T-helper 9 cell (primary cell): Measurements from ENCODE around the gene TNS3.
"Not testable (repeated sequence)": the region's sequence is repeated elsewhere in the genome, so short reads cannot be mapped to it uniquely, and the experiment has no call there.

Source experiments
- DNase-seq: peaks from one replicate; pipeline ENCODE4 v3.0.0-alpha.2; 2020

The TNS3 gene

GRCh38 chr7:47602272-47603004, 20.5 kb upstream of the TNS3 start:
- no peak for DNase-seq

GRCh38 chr7:47601881-47602249, 20.0 kb upstream of the TNS3 start:
- no peak for DNase-seq

DNA sequence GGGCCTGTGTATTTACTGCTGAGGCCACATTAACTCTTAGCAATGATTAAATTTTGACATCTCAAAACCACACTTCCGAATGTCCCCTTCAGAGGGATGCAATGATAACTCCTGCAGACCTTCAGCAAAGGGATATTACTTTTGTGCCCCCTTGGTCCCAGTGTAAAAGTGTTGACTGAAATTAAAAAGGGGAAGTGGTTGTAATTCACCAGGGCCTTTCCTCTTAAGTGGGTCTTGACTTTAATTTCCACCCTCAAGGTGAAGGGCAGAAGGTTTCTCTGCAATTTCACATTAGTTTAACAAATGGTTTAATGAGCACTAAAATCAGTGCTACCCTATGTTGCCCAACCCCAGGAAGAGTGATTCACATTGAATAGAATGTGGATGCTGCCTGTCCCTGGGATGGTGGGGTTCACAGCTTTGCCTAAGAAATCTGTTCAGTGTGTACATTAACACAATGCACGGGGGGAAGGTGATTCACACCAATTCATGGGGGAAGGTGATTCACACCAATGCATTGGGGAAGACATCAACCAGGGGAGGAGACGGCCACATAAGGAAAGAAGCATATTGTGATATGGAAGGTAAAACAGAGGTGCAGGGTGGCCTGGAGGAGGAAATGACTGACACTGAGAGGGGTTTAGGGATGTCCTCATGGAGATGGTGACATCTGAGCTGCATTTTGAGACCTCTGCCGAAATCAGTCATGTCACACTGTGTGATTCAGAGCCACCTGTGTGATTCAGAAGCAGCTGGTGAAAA, 19.4 kb upstream of the TNS3 start:
- no peak for DNase-seq

DNA sequence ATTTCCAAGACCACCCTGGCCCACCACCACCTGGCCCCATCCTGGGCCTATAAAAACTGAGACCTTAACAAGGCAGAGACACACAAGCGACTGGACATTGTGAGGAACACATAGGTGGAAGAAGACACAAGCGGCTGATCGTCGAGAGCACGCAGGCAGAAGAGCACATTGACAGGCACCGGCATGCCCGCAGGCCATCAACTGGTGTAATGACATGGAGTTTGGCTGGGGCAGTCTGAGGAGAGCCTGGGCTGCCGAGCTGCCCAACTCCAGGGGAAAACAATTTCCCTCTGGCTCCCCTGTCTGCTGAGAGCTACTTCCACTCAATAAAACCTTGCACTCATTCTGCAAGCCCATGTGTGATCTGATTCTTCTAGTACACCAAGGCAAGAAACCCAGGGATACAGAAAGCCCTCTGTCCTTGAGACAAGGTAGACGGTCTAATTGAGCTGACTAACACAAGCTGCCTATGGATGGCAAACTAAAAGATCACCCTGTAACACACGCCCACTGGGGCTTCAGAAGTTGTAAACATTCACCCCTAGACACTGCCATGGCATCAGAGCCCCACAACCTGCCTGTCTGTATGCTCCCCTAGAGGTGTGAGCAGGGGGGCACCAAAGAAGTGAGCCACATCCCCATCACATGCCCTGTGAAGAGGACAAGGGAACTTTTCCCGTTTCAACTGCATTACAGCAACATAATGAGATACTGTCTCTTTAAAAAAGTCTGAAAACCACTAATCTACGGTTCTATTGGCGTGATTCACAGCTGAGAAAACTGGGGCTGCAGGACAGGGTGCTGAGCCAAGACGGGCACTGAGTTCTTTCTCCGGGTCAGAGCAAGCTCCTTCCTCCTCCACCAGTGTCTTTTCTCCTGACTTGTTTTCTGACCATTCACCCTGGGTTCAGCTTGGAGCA, 18.5 kb upstream of the TNS3 start:
- DNase-seq = no peak

- DNase-seq = no peak
These were observed 15.5 kb upstream of the TNS3 start for GRCh38 chr7:47597379-47597778.

DNA sequence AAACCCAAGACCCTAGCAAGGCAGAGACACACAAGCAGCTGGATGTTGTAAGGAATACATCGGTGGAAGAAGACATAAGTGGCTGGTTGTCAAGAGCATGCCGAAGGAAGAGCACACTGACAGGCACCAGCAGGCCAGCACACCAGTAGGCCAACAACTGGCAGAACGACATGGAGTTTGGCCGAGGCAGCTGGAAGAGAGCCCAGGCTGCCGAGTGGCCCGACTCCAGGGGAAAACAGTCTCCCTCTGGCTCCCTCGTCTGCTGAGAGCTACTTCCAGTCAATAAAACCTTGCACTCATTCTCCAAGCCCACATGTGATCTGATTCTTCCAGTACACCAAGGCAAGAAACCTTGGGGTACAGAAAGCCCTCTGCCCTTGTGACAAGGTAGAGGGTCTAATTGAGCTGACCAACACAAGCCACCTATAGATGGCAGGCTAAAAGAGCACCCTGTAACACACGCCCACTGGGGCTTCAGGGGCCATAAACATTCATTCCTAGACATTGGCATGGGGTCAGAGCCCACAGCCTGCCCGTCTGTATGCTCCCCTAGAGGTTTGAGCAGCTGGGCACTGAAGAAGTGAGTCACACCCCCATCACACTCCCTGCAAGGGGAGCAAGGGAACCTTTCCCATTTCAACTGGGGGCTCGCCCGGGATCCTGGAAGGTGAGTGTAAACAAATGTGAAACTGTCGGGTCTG, 14.7 kb upstream of the TNS3 start:
- DNase-seq = no peak

- DNase-seq = no peak
These were observed 12.5 kb upstream of the TNS3 start for GRCh38 chr7:47594406-47594805.

GRCh38 chr7:47591655-47592572, 10.0 kb upstream of the TNS3 start:
- DNase-seq = no peak

- DNase-seq = no peak
These were observed 9.3 kb upstream of the TNS3 start for GRCh38 chr7:47591089-47591654.

DNA sequence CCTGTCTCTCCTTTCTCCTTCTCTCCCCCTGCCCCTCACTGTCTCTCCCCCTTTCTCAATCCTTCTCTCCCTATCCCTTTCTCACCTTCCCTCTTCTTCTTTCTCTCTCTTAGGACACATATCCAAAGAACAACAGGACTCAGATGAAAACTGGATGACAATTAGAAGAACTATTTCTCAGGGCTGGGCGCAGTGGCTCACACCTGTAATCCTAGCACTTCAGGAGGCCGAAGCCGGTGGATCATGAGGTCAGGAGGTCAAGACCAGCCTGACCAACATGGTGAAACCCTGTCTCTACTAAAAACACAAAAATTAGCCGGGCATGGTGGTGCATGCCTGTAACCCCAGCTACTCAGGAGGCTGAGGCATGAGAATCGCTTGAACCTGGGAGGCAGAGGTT, 8.3 kb upstream of the TNS3 start:
- not testable (repeated sequence) for DNase-seq

DNA sequence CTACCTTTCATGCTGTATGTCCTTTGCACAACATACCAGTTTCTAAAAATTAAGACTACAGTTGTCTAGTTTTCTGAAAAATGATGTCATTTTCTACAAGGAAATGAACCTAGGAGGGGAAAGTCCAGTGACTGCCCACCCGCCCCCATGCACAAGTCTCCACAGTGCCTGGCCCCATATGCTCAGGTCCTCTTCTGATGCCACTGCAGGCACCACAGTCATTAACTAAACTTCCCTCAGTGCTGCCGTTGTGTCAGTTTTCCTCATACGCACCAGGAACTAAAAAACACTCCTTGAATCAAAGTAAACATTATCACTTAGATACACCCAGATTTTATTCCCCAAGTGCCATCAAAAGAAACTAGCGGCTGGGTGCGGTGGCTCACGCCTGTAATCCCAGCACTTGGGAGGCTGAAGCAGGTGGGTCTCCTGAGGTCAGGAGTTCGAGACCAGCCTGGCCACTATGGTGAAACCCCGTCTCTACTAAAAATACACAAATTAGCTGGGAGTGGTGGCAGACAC, 6.9 kb upstream of the TNS3 start:
- DNase-seq = no peak

DNA sequence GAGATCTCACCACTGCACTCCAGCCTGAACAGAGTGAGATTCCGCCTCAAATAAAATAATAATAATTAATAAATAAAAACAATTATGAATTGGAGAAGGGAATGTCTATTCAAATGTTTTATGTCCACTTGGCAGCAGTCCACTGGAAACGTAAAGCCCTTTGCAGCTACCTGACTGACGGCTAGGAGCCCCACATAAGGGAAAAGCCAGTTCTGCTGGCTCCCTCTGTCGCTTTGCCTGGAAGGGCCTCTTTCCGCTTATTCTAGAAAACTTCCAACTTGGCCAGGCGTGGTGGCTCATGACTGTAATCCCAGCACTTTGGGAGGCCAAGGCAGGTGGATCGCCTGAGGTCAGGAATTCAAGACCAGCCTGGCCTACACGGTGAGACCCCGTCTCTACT, 6.1 kb upstream of the TNS3 start:
- DNase-seq = no peak

GRCh38 chr7:47587351-47587750, 5.4 kb upstream of the TNS3 start:
- DNase-seq = no peak

DNA sequence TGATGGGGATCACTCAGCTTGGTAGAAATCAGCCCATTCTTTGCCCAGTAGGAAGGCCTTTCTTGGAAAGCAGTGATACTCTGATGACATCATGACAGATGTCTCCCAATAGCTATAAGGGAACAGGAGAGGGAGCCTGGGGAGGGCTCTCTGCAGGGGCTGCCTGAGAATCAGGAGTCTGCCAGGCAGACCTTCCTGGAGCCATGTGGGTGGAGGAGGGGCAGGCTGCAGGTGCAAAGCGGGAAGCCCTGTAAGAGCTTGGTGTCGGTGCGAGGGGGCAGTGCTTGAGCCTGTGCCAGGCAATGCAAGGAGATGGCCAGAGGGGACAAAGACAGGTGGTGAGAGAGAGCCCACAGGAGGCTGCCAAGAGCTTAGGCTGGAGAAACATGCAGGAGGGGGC, 5.0 kb upstream of the TNS3 start:
- no peak for DNase-seq

- DNase-seq = not testable (repeated sequence)
These were observed 4.3 kb upstream of the TNS3 start for GRCh38 chr7:47586161-47586670.

DNA sequence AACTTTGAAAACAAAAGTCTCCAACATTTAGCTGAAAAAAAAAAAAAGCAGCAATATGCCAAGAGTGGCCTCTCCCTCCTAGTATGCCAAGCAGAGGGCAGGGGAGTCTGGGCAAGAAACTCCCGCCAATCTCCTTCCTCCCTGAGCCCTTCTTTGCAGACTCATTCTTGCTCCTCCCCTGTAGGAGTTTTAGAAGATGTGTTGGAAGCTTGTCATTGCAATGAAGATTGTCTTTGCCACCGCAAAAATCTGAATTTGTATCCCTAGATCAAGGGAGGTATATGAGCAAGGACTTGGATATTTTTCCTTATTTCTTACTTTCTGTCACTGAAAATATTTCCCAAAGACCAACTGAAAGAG, 2.6 kb upstream of the TNS3 start:
- no peak for DNase-seq

- DNase-seq = no peak
These were observed 2.0 kb upstream of the TNS3 start for GRCh38 chr7:47583739-47584535.

GRCh38 chr7:47582764-47583738, 1.1 kb upstream of the TNS3 start:
- DNase-seq = no peak

DNA sequence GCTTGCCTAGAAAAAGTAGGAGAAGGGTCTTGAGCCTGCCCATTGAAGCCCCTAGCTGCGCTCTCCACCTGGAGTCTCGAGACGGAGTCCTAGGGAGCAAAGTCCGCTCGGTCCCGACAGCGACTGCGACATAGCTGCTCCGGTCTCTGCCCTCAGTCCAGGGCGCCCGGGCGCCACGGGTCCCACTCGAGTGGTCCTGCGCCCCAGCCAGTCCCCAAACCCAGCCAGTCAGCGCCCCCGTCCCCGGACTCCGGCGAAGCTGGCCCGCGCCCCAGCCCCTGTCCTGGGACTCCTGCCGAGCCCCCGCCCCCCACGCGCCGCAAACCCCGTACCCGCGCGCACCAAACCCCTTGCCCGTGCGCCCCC, 490 bp downstream of the TNS3 start:
- no peak for DNase-seq
